GM18507 (cell line): Measurements from ENCODE around the gene SLC24A3.
"Not testable (repeated sequence)": the region's sequence is repeated elsewhere in the genome, so short reads cannot be mapped to it uniquely, and the experiment has no call there.

ENCODE experiments used
- DNase-seq: peaks from one replicate; pipeline ENCODE4 v3.0.0; 2011; ENCODE audit warnings: low read depth; ENCODE audit not compliant: insufficient read length; ENCODE audit errors: extremely low spot score
- FAIRE-seq: peaks from 2 replicates; lab custom pipeline; 2011; peaks lifted over from hg19 to GRCh38; lab: Jason Lieb, UNC

The SLC24A3 gene

GRCh38 chr20:19662637-19662995 is 450.2 kb downstream of the SLC24A3 start:
- FAIRE-seq (no peak), DNase-seq (no peak)

DNA sequence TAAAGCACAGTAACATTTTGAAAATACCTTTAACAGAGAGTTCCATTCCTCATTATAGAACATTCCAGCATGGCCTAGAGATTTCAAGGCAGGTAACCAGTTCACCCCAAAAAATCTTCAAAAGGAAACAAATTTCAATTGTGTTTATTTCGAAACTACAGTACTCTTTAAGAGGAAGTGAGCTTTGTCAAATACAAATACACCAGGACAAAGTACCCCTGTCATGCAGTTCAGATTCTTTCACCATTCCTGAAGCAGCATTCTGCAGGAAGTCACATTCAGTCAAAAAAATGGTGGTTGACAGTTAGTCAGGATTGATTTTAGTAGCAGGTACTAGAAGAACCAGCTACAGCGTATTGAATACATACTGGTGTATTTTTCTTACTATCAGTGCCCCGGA is 456.0 kb downstream of the SLC24A3 start:
- no peak for FAIRE-seq
- no peak for DNase-seq

- FAIRE-seq (no peak), DNase-seq (no peak)
Measured at GRCh38 chr20:19670829-19671228, 458.4 kb downstream of the SLC24A3 start.

GRCh38 chr20:19671374-19671773 is 458.9 kb downstream of the SLC24A3 start:
- DNase-seq (no peak), FAIRE-seq (no peak)

DNA sequence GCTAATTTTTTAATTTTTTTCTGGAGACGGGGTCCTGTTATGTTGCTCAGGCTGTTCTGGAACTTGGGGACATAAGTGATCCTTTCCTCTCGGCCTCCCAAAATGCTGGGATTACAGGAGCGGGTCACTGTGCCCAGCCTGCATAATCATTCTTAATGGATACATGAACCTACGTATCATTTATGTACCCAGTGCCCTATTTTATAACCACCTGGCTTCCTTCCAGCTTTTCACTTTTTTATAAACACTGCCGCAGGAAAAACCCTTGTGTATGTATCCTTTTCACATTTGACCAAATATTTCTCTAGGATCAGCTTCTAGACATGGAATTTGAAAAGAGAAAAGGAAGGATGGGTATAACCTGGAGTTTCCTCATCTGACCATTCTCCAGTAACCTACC is 460.1 kb downstream of the SLC24A3 start:
- FAIRE-seq, result no peak
- no peak for DNase-seq

DNA sequence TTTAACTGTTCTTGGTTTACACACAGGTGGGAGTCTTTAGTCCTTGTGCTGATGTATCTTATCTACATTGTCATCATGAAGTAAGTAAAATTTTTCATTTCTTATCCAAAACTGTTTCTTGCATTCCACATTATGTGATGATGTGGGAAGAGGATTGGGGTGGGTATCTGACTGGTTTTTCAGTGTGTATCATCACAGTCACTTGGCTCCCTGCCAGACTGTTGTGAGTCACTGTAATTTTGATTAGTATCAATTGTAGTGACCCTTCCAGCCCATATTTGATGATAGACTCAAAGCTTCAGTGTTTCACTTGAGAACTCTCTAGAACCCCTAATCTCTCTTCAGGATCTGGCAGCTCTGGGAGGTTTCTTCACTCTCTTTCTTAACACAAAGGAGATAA is 461.1 kb downstream of the SLC24A3 start:
- DNase-seq (no peak), FAIRE-seq (no peak)

DNA sequence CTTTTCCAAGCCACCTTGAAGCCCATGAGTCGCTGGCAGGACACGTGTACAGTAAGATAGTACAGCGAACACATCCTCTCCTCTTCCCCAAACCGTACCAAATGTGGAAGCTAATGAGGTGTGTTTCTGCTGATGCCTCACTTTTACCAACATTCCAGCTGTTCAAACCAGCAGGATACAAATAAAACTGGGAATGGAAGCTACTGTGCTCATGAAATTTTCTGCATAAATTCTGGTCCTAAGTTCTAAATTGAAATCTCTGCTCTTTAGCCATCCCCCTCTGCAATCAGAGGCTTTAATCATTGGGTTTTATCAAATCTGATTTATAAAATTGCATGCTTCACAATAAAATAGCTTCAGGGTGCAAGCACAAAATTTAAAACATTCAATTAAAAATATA is 463.8 kb downstream of the SLC24A3 start:
- DNase-seq, result no peak
- no peak for FAIRE-seq

DNA sequence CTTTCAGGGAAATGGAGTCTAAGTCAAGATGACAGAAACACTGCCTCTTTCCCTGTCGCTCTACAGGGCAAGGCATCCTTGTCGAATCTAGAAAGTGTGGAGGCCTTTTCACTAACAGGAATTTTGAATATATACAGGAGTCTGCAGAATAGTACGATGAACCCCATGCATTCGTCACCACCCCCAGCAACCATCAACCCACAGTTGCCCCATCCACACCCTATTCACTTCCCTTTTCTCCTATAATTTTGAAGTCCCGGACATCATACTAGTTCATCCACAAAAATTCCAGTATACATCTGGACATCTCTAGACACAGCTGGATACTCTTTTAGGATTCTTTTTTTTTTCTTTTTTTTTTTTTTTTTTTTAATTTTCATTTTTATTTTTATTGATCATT is 464.9 kb downstream of the SLC24A3 start:
- no peak for FAIRE-seq
- no peak for DNase-seq

DNA sequence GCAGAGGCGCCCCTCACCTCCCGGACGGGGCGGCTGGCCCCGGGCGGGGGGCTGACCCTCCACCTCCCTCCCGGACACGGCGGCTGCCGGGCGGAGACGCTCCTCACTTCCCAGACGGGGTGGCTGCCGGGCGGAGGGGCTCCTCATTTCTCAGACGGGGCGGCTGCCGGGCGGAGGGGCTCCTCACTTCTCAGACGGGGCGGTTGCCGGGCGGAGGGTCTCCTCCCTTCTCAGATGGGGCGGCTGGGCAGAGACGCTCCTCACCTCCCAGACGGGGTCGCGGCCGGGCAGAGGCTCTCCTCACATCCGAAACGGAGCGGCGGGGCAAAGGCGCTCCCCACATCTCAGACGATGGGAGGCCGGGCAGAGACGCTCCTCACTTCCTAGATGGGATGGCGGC is 466.1 kb downstream of the SLC24A3 start:
- not testable (repeated sequence) for DNase-seq, FAIRE-seq

GRCh38 chr20:19679900-19680495 is 467.6 kb downstream of the SLC24A3 start:
- no peak for FAIRE-seq
- DNase-seq, result no peak

DNA sequence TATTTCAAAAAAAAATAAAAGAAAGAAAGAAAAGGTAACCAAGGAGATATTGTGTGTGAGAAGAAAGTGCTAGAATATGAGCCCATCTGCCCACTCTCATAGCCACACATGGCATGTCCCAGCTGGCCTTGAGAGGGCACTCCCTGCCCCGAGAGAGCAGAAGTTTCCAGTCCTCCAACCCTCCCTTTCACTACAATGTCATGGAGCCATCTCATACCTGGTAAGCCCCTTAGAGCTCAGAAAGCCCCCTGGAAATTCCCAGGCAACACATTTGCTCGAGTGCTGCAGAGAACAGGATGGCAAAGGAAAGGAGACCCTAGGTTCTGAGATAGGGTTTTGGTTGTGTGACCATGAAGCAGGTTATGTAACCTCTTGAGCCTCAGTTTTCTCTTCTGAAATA is 469.8 kb downstream of the SLC24A3 start:
- no peak for DNase-seq
- FAIRE-seq, result no peak

- no peak for FAIRE-seq
Measured at GRCh38 chr20:19683188-19683587, 470.7 kb downstream of the SLC24A3 start.

GRCh38 chr20:19683822-19684221 is 471.4 kb downstream of the SLC24A3 start:
- DNase-seq, result no peak
- FAIRE-seq, result no peak

More at GRCh38 chr20:19683188-19683587, 470.7 kb downstream of the SLC24A3 start:
- no peak for DNase-seq

DNA sequence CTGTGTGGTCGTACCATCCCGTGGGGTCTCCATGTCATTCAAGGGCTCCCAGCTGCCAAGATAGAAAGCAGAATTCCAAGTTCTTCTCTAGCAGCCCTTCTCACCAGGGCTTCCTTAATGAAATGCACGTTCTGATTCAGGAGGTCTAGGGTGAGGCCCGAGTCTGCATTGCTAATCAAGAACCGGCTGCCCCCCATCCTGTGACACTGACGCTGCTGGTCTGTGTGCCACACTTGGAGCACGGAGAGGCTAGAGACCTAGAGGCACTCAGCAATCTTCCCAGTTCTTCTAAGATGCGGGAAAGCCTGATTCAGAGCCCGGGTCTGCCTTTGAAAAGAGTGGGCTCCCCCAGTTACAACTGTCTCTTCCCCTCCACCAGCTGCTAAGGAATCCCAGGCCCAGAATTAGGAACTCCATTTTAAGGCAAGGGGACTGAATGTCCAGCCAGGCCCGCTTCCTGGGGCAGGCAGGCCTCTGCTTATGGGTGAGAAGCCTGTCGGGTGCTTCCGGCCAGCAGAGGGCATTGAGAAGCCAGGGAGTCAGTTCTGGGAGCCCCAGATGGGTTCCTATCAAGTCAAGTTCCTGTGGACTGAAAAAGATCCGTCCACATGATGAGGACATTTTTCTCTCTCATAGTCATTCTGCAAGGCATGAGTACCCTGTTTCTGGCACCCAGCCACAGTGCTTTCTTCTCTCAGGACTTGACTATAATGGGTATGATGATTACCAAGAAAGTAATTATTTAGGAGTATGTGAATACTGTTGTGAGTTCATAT is 475.8 kb downstream of the SLC24A3 start:
- DNase-seq (no peak), FAIRE-seq (no peak)

DNA sequence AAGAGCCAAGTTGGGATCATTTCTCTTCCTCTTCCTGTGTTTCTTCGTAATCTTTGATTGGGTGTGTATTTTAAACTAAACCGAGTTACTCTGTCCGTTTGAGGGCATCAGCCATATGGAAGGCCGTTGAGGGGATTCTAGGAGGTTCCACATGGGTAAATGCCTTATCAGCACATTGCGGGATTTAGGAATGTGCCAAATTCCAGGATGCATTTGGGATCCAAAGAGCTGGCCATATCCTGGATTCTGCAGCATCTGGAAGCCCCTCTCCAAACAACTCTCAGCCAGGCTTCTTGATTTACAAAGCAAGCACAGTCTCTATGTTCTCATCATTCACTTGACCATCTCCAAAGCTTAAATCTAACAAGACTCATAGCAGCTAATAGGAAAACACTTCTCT is 478.0 kb downstream of the SLC24A3 start:
- FAIRE-seq (no peak), DNase-seq (no peak)

DNA sequence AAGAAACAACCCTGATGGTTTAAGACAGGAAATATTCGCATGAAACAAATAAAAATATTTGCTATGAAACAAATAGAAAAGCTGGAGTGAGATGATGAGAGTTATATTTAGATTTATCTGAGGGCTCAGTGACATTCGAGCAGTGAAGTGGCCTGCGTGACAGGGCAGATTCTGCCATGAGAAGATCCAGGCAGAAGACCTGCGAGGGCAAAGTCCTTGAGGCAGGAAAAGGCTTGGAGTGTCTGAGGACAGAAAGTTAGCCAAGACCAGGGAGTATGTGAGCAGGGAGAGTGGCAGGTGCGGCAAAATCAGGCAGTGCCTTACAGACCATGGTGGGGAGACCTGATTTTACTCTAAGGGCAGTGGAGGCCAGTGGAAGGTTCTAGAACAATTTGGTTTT is 478.7 kb downstream of the SLC24A3 start:
- DNase-seq, result no peak
- no peak for FAIRE-seq

DNA sequence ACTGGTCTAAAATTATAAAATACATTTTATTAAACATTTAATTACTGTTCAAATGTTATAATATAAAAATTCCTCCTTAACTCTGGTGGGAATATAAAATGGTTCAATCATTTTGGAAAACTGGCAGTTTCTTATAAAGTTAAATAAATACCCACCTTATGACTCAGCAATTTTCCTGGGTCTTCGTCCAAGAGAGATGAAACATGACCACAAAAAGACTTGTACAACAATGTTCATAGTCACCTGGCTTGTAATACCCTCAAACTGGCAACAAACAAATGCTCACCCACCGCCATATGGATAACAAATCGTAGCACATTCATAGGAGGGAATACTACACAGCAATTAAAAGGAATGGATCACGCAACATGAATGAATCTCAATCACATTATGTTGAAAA is 479.7 kb downstream of the SLC24A3 start:
- DNase-seq, result no peak

GRCh38 chr20:19692685-19693119 is 480.3 kb downstream of the SLC24A3 start:
- DNase-seq (peak; percentile 26), FAIRE-seq (peak; percentile 69)

More for the DNA sequence above, 479.7 kb downstream of the SLC24A3 start:
- no peak for FAIRE-seq

GRCh38 chr20:19693508-19693907 is 481.1 kb downstream of the SLC24A3 start:
- DNase-seq (no peak), FAIRE-seq (no peak)

GRCh38 chr20:19695081-19695480 is 482.6 kb downstream of the SLC24A3 start:
- FAIRE-seq (no peak), DNase-seq (no peak)

- DNase-seq, result no peak
- FAIRE-seq, result no peak
Measured at GRCh38 chr20:19696620-19697019, 484.2 kb downstream of the SLC24A3 start.
